GM12878 (cell line): Measurements from ENCODE around the gene HNF4A. TPM values are rescaled to one million over a fixed set of nuclear protein-coding genes. Genes with fewer than 3 reads are reported as not detected.

ENCODE experiments used
- ATAC-seq: fragments of 200-7000 bp; cut with Tn5 transposase; 3 replicates; pipeline ENCODE4 v1.9.1; 2020; ENCODE audit warnings: mild to moderate bottlenecking, moderate library complexity
- BruUV-seq: library from RNA; stranded (reverse); fragments of 400-500 nt; replicated peaks from 2 replicates; lab custom pipeline; 2021; lab: Mats Ljungman, UMichigan
- CTCF ChIA-PET: fragments of 300-600 bp; sonication (Branson Sonifier 250); formaldehyde crosslinking; extraction: SDS; loops from one replicate; lab custom pipeline; 2021; ENCODE audit warnings: inconsistent platforms; lab: Yijun Ruan, JAX
- POLR2A ChIA-PET: fragments of 350-600 bp; formaldehyde crosslinking; extraction: SDS; loops from one replicate; lab custom pipeline; 2021; ENCODE audit warnings: inconsistent platforms; lab: Charles Lee
- RAD21 ChIA-PET: fragments of 300-600 bp; sonication (Branson Sonifier 250); formaldehyde crosslinking; loops from one replicate; lab custom pipeline; 2023; ENCODE audit warnings: antibody characterized with exemption; ENCODE audit not compliant: unreplicated experiment; lab: Charles Lee
- SMC1A ChIA-PET: fragments of 300-600 bp; sonication (Branson Sonifier 250); formaldehyde crosslinking; loops from one replicate; lab custom pipeline; 2023; ENCODE audit not compliant: unreplicated experiment, uncharacterized antibody; lab: Charles Lee
- DNase-seq: peaks from one replicate; pipeline ENCODE4 v3.0.0-alpha.2; 2011; ENCODE audit warnings: low read depth, low spot score
- FAIRE-seq: peaks from 3 replicates; lab custom pipeline; 2011; peaks lifted over from hg19 to GRCh38; lab: Jason Lieb, UNC
- H2AFZ ChIP-seq: 2 replicates; pipeline ENCODE4 v1.6.0; 2011; ENCODE audit warnings: low read depth, low read length, control low read depth; ENCODE audit not compliant: control insufficient read depth
- H3K27ac ChIP-seq: 2 replicates; pipeline ENCODE4 v1.5.1; 2011; ENCODE audit warnings: control low read depth; ENCODE audit not compliant: control insufficient read depth, insufficient read depth
- H3K27me3 ChIP-seq, 2 experiments: replicated peaks in 1 of 2; 2 replicates each; pipeline versions ENCODE4 v1.6.0 to v1.6.1; 2011; ENCODE audit warnings: low read length in 1 of 2; ENCODE audit not compliant: control insufficient read depth in 2 of 2, insufficient read depth in 2 of 2
- H3K36me3 ChIP-seq, 2 experiments: 2 replicates each; pipeline ENCODE4 v1.5.1; 2011; ENCODE audit warnings: low read length in 1 of 2; ENCODE audit not compliant: control insufficient read depth in 2 of 2, insufficient read depth in 2 of 2
- H3K4me1 ChIP-seq: 2 replicates; pipeline ENCODE4 v1.6.1; 2011; ENCODE audit warnings: mild to moderate bottlenecking, low read length, moderate library complexity, mixed read lengths; ENCODE audit not compliant: control insufficient read depth, insufficient read depth
- H3K4me2 ChIP-seq: 2 replicates; pipeline ENCODE4 v1.6.0; 2011; ENCODE audit warnings: control low read depth; ENCODE audit not compliant: control insufficient read depth, insufficient read depth
- H3K4me3 ChIP-seq: fragments of 200-600 bp; sonication (generic); 2 replicates; pipeline ENCODE4 v1.5.1; 2016
- H3K79me2 ChIP-seq: 2 replicates; pipeline ENCODE4 v1.6.0; 2011; ENCODE audit warnings: low read length; ENCODE audit not compliant: control insufficient read depth, insufficient read depth
- H3K9ac ChIP-seq: 2 replicates; pipeline ENCODE4 v1.8.0; 2011; ENCODE audit warnings: low read length, control low read depth, mixed read lengths; ENCODE audit not compliant: control insufficient read depth, insufficient read depth
- H3K9me3 ChIP-seq: replicated peaks from 3 replicates; pipeline ENCODE4 v1.5.1; 2011; ENCODE audit warnings: mild to moderate bottlenecking, low read length; ENCODE audit not compliant: control insufficient read depth, insufficient read depth
- H4K20me1 ChIP-seq: 2 replicates; pipeline ENCODE4 v1.6.0; 2011; ENCODE audit not compliant: control insufficient read depth, insufficient read depth
- NFXL1 ChIP-seq: fragments of 450-650 bp; IDR thresholded peaks from 2 replicates; pipeline ENCODE4 v1.6.1; 2017; ENCODE audit warnings: antibody characterized with exemption, mild to moderate bottlenecking, borderline replicate concordance
- RCOR1 ChIP-seq: conservative IDR thresholded peaks from 2 replicates; pipeline ENCODE4 v1.6.1; 2012; ENCODE audit warnings: low read depth, low read length, improper control_type of control experiment
- SPI1 ChIP-seq: IDR thresholded peaks from 2 replicates; pipeline ENCODE4 v1.6.1; 2011; ENCODE audit warnings: low read depth, mild to moderate bottlenecking, low read length, moderate library complexity, borderline replicate concordance; ENCODE audit not compliant: insufficient read depth
- WRNIP1 ChIP-seq: IDR thresholded peaks from 2 replicates; pipeline ENCODE4 v1.6.1; 2011; ENCODE audit warnings: low read depth, low read length, improper control_type of control experiment, borderline replicate concordance
- ZNF24 ChIP-seq: fragments of 450-650 bp; IDR thresholded peaks from 2 replicates; pipeline ENCODE4 v1.6.1; 2017; ENCODE audit warnings: antibody characterized with exemption, mild to moderate bottlenecking
- WGBS: methylation state at CpG from one replicate; pipeline ENCODE4 v1.1.6; 2016; ENCODE audit warnings: low lambda C conversion rate; ENCODE audit not compliant: insufficient replicate concordance, insufficient coverage; ENCODE audit errors: missing lambda C conversion rate; 5-methylcytosine and 5-hydroxymethylcytosine counted together
- in situ Hi-C: fragments of 300-500 bp; cut with MboI; formaldehyde crosslinking; loops from 9 replicates; pipeline ENCODE4 v1.14.3; 2018; ENCODE audit warnings: mixed read lengths
- intact Hi-C: fragments of 100-400 bp; cut with micrococcal nuclease; formaldehyde crosslinking; loops from one replicate; pipeline ENCODE4 v1.14.2; 2022; ENCODE audit not compliant: unreplicated experiment
- polyA plus RNA-seq, 11 experiments: library from polyadenylated mRNA; depleted of rRNA in 4 of 11; unstranded in 6 of 11; stranded (reverse) in 5 of 11; fragments of >200 nt; fragmentation: Nextera tagmentation in 4 of 11; fragmentation: Illumina TruSeq in 1 of 11; extraction: Ambion mirVana in 4 of 11; extraction: Trizol in 1 of 11; gene quantifications; 1 replicate in 1 of 11; 2 replicates in 10 of 11; pipeline versions ENCODE4 v1.2.1 to v1.2.3, GENCODE V29; 2011 to 2016; ENCODE audit warnings: inconsistent platforms in 2 of 11, missing spikeins in 2 of 11, low read depth in 1 of 11
- total RNA-seq, 4 experiments: library from RNA; depleted of rRNA in 3 of 4; stranded (reverse); fragments of >200 nt in 3 of 4; fragmentation: Illumina TruSeq in 1 of 4; extraction: Trizol in 1 of 4; gene quantifications; 2 replicates each; pipeline versions ENCODE4 v1.2.1 to v1.2.3, GENCODE V29; 2013 to 2021
- TF ChIP-seq, protein P1 (sequence below), 3 experiments: IDR thresholded peaks in 2 of 3; conservative IDR thresholded peaks in 1 of 3; 2 replicates each; pipeline ENCODE4 v1.5.1; 2011; ENCODE audit warnings: low read depth in 3 of 3, low read length in 3 of 3, mild to moderate bottlenecking in 3 of 3, control low read depth in 2 of 3, moderate library complexity in 2 of 3, inconsistent platforms in 1 of 3, mixed read lengths in 1 of 3; ENCODE audit not compliant: control insufficient read depth in 2 of 3, insufficient read depth in 1 of 3; ENCODE audit errors: extremely low read depth in 1 of 3
- TF ChIP-seq, protein P2 (sequence below): fragments of 450-650 bp; IDR thresholded peaks from 2 replicates; pipeline ENCODE4 v1.6.1; 2017; ENCODE audit warnings: mild to moderate bottlenecking, moderate library complexity

Gene HNF4A
- total and polyA plus RNA-seq, 10 of the 15 experiments (the other 5 are each of a cell fraction or from before 2014, with no cell fraction given), result 0.21 TPM; not detected in 9

DNA sequence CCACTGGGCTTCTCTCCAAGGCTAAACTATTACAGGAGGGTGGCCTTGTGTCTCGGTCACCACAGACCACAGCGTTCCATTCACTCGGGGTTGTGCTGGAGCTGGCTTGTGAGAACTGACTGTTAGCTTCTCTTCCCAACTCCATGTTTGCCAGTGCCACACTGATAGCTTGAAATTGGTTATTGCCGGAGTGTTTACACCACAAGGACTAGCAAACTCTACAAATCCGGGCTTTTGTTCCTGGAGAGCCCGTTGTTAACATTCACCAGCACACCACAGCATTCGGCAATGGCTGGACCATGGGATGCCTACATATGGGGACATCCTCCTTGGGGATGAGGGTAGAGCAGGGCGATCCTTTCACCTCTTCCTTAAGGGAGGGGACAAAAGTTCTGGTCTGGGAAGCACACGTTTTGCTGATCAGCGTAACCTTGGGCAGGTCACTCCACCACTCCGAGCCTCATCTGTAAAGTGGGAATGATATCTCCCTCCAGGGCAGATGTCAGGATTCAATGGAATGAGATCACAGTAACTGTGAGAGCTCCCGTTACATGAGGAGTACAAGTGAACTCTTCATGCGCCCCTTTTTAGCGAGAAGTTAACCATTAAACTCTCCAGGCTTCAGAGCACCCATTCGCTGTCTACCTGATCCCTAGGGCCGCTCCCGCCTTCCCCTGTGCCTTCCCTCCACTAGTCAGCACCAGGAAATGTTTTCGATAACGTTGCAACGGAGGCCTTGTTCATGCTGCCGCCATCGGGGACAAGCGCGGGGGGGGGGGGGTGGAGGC lies 78.4 kb downstream of the HNF4A start:
- Histone ChIP-seq H3K27ac (no peak overlapping the region), H3K79me2 (no peaks in the 10 kb centered on the region), H2AFZ (no peak overlapping the region), H3K27me3 (peaks cover 0 to 2% of the 10 kb centered on the region in 2 experiments; a peak in 1 of 4 replicates), H3K4me3 (no peak overlapping the region), H4K20me1 (no peaks in the 10 kb centered on the region), H3K9ac (no peak overlapping the region), H3K4me2 (no peak overlapping the region), H3K36me3 (no peaks in the 10 kb centered on the region), H3K9me3 (no peaks in the 10 kb centered on the region), H3K4me1 (no peaks in the 10 kb centered on the region)
- ChIA-PET CTCF (no interaction called here), POLR2A (no interaction called here), RAD21 (no interaction called here), SMC1A (interaction anchor here (0.6 kb wide), 1 partner anchor 22 kb away, joined by 5 read pairs; no protein-coding TSS in a partner anchor)
- FAIRE-seq (no peak), ATAC-seq (no peak), DNase-seq (no peak)
- in situ Hi-C loops, result no loop called here
- BruUV-seq, result no TSS peak
- intact Hi-C loops, result no loop called here
- TF ChIP-seq, protein P1, sequence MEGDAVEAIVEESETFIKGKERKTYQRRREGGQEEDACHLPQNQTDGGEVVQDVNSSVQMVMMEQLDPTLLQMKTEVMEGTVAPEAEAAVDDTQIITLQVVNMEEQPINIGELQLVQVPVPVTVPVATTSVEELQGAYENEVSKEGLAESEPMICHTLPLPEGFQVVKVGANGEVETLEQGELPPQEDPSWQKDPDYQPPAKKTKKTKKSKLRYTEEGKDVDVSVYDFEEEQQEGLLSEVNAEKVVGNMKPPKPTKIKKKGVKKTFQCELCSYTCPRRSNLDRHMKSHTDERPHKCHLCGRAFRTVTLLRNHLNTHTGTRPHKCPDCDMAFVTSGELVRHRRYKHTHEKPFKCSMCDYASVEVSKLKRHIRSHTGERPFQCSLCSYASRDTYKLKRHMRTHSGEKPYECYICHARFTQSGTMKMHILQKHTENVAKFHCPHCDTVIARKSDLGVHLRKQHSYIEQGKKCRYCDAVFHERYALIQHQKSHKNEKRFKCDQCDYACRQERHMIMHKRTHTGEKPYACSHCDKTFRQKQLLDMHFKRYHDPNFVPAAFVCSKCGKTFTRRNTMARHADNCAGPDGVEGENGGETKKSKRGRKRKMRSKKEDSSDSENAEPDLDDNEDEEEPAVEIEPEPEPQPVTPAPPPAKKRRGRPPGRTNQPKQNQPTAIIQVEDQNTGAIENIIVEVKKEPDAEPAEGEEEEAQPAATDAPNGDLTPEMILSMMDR (IDR thresholded peaks at IDR 0.05 in 2 of 3, conservative IDR thresholded peaks at IDR 0.05 in 1 of 3; ENCODE audit: control insufficient read depth in 2 of 3, extremely low read depth in 1 of 3, insufficient read depth in 1 of 3, low read depth in 3 of 3, low read length in 3 of 3), result no peak
- WGBS, result 53% methylated on average over 24 of the region's 24 CpGs

DNA sequence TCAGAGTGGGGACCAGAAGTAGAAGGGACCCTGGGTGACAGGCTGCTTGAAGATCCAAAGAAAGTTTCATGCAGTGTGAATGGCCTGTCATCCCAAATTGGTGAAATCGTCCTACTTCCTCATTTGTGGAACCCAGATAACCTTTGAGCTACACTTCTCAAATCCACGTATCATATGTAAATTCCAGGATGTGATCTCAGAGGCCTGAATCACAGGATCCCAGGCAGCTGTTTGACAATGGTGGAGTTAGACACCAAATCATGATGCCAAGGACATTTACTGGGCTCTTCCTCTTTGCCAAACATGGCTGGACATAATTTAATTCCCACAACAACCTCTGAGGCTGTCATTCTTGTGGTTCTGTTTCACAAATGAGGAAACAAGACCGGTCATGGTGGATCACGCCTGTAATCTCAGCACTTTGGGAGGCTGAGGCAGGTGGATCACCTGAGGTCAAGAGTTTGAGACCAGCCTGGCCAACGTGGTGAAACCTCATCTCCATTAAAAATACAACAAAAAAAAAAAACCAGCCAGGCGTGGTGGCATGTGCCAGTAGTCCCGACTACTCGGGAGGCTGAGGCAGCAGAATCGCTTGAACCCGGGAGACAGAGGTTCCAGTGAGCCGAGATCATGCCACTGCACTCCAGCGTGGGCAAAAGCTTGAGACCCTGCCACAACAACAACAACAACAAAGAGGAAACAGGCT lies 80.3 kb downstream of the HNF4A start:
- intact Hi-C loops (no loop called here), in situ Hi-C loops (no loop called here)
- FAIRE-seq (no peak), ATAC-seq (no peak), DNase-seq (no peak)
- POLR2A ChIA-PET, result interaction anchor here (0.6 kb wide), 1 partner anchor 23 kb away, joined by 8 read pairs; no protein-coding TSS in a partner anchor
- no peak overlapping the region for H3K9ac ChIP-seq
- H3K4me1 ChIP-seq, result no peaks in the 10 kb centered on the region
- no peak overlapping the region for H2AFZ ChIP-seq
- 36% methylated on average over 12 of the region's 12 CpGs for WGBS
- no peak overlapping the region for H3K27ac ChIP-seq
- H3K9me3 ChIP-seq, result no peaks in the 10 kb centered on the region
- CTCF ChIA-PET, result no interaction called here
- SMC1A ChIA-PET, result no interaction called here
- no peaks in the 10 kb centered on the region for H3K79me2 ChIP-seq
- no TSS peak for BruUV-seq
- no peaks in the 10 kb centered on the region for H4K20me1 ChIP-seq
- RAD21 ChIA-PET, result no interaction called here
- H3K4me3 ChIP-seq, result no peak overlapping the region
- H3K36me3 ChIP-seq, result no peaks in the 10 kb centered on the region
- H3K27me3 ChIP-seq, result peaks cover 0 to 2% of the 10 kb centered on the region in 2 experiments; a peak in 1 of 4 replicates
- H3K4me2 ChIP-seq, result no peak overlapping the region
- TF ChIP-seq NFXL1 (no peak), WRNIP1 (no peak), SPI1 (peak; percentile 20; the same call in 1 of the 2 replicates), ZNF24 (no peak), RCOR1 (no peak)
- TF ChIP-seq, protein P2, sequence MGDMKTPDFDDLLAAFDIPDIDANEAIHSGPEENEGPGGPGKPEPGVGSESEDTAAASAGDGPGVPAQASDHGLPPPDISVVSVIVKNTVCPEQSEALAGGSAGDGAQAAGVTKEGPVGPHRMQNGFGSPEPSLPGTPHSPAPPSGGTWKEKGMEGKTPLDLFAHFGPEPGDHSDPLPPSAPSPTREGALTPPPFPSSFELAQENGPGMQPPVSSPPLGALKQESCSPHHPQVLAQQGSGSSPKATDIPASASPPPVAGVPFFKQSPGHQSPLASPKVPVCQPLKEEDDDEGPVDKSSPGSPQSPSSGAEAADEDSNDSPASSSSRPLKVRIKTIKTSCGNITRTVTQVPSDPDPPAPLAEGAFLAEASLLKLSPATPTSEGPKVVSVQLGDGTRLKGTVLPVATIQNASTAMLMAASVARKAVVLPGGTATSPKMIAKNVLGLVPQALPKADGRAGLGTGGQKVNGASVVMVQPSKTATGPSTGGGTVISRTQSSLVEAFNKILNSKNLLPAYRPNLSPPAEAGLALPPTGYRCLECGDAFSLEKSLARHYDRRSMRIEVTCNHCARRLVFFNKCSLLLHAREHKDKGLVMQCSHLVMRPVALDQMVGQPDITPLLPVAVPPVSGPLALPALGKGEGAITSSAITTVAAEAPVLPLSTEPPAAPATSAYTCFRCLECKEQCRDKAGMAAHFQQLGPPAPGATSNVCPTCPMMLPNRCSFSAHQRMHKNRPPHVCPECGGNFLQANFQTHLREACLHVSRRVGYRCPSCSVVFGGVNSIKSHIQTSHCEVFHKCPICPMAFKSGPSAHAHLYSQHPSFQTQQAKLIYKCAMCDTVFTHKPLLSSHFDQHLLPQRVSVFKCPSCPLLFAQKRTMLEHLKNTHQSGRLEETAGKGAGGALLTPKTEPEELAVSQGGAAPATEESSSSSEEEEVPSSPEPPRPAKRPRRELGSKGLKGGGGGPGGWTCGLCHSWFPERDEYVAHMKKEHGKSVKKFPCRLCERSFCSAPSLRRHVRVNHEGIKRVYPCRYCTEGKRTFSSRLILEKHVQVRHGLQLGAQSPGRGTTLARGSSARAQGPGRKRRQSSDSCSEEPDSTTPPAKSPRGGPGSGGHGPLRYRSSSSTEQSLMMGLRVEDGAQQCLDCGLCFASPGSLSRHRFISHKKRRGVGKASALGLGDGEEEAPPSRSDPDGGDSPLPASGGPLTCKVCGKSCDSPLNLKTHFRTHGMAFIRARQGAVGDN, result no peak
